ENCODE results near the gene MPRIP. TPM values are rescaled to one million over a fixed set of nuclear protein-coding genes. Genes with fewer than 3 reads are reported as not detected.

Gene MPRIP
- total and polyA plus RNA-seq, 10 donors = 52.3 to 309 (median 131) TPM

- TF ChIP-seq CTCF (IDR thresholded peaks at IDR 0.05 in 8 of 11, conservative IDR thresholded peaks at IDR 0.05 in 3 of 11) (no peak), POLR2A (IDR thresholded peaks at IDR 0.05) (no peak), POLR2AphosphoS5 (IDR thresholded peaks at IDR 0.05) (no peak)
- no peaks in the 10 kb centered on the region for H3K9me3 ChIP-seq
- H3K27ac ChIP-seq = peak overlapping the region in 1 of 8 donors; percentile 74
- H3K4me3 ChIP-seq = no peak overlapping the region
- intact Hi-C loops (cut with DNase I; ENCODE audit: low total_unique reads) = no loop called here
- H3K36me3 ChIP-seq = no peaks in the 10 kb centered on the region
- 93 to 98% (median 96%) methylated on average over 13 of the region's 13 CpGs for WGBS, 5 donors
- peaks cover 0 to 46% (median 13%) of the 10 kb centered on the region in 6 donors for H3K4me1 ChIP-seq
- peak; percentile 52 for DNase-seq
- H3K27me3 ChIP-seq (replicated peaks in 1 of 7) = no peaks in the 10 kb centered on the region
These were observed 22.3 kb upstream of the MPRIP start for GRCh38 chr17:17019891-17020456.

- WGBS, 5 donors = 90 to 97% (median 94%) methylated on average over 5 to 8 of the region's 8 CpGs
- intact Hi-C loops (cut with DNase I; ENCODE audit: low total_unique reads) = no loop called here
- H3K4me3 ChIP-seq = no peak overlapping the region
- H3K9me3 ChIP-seq = no peaks in the 10 kb centered on the region
- H3K4me1 ChIP-seq = peaks cover 0 to 38% (median 10%) of the 10 kb centered on the region in 6 donors
- no peaks in the 10 kb centered on the region for H3K36me3 ChIP-seq
- DNase-seq = peak; percentile 29
- H3K27ac ChIP-seq = peak overlapping the region in 7 of 8 donors; percentile 36 to 74 (median 67)
- TF ChIP-seq POLR2AphosphoS5 (IDR thresholded peaks at IDR 0.05) = no peak
- no peak for TF ChIP-seq POLR2A (IDR thresholded peaks at IDR 0.05)
- TF ChIP-seq CTCF (IDR thresholded peaks at IDR 0.05 in 8 of 11, conservative IDR thresholded peaks at IDR 0.05 in 3 of 11) = no peak
- no peaks in the 10 kb centered on the region for H3K27me3 ChIP-seq (replicated peaks in 1 of 7)
These were observed 21.4 kb upstream of the MPRIP start for GRCh38 chr17:17020821-17021193.

- TF ChIP-seq POLR2A (IDR thresholded peaks at IDR 0.05) = no peak
- no peak for TF ChIP-seq CTCF (IDR thresholded peaks at IDR 0.05 in 8 of 11, conservative IDR thresholded peaks at IDR 0.05 in 3 of 11)
- peak in 1 of 3 donors; percentile 23 for TF ChIP-seq POLR2AphosphoS5 (IDR thresholded peaks at IDR 0.05)
- no peaks in the 10 kb centered on the region for H3K36me3 ChIP-seq
- H3K4me3 ChIP-seq = no peak overlapping the region
- peaks cover 0 to 33% (median 10%) of the 10 kb centered on the region in 6 donors for H3K4me1 ChIP-seq
- H3K27me3 ChIP-seq (replicated peaks in 1 of 7) = no peaks in the 10 kb centered on the region
- no peaks in the 10 kb centered on the region for H3K9me3 ChIP-seq
- intact Hi-C loops (cut with DNase I; ENCODE audit: low total_unique reads) = no loop called here
- peak overlapping the region in 7 of 8 donors; percentile 22 to 74 (median 67) for H3K27ac ChIP-seq
- WGBS, 5 donors = 69 to 81% (median 79%) methylated on average over 10 to 15 of the region's 15 CpGs
- peak; percentile 66 for DNase-seq
These were observed 20.9 kb upstream of the MPRIP start for GRCh38 chr17:17021194-17021863.

- Histone ChIP-seq H3K36me3 (no peaks in the 10 kb centered on the region), H3K4me3 (no peak overlapping the region), H3K27ac (peak overlapping the region in 6 of 8 donors; percentile 58 to 74 (median 68)), H3K9me3 (no peaks in the 10 kb centered on the region), H3K4me1 (peaks cover 0 to 26% (median 8%) of the 10 kb centered on the region in 6 donors), H3K27me3 (replicated peaks in 1 of 7) (no peaks in the 10 kb centered on the region)
- no peak for DNase-seq
- 92 to 100% (median 96%) methylated on average over 1 to 4 of the region's 4 CpGs for WGBS, 5 donors
- intact Hi-C loops (cut with DNase I; ENCODE audit: low total_unique reads) = no loop called here
- TF ChIP-seq POLR2A (IDR thresholded peaks at IDR 0.05) = no peak
These were observed 20.2 kb upstream of the MPRIP start for GRCh38 chr17:17022011-17022410.
